ENCODE results near the gene KIAA1549.

DNA sequence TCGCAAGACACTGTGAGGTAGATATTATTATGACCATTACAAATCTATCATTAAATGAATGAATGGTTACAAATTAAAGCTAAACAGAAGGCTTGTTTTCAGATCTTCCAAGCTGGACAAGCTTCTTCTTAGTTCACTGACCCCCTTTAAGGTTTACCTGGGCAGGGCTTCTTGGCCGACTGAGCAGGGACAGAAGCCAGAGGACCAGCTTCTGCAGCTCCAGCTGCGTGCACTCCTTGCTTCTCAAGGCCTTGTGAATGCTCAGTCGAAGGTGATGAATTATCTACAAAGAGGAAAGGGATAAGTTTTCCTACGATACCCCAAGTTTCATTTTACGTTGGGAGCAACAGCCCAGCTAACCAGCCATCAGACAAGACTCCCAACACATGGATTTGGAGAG lies 45.4 kb upstream of the KIAA1549 start:
- TF ChIP-seq, protein P1, sequence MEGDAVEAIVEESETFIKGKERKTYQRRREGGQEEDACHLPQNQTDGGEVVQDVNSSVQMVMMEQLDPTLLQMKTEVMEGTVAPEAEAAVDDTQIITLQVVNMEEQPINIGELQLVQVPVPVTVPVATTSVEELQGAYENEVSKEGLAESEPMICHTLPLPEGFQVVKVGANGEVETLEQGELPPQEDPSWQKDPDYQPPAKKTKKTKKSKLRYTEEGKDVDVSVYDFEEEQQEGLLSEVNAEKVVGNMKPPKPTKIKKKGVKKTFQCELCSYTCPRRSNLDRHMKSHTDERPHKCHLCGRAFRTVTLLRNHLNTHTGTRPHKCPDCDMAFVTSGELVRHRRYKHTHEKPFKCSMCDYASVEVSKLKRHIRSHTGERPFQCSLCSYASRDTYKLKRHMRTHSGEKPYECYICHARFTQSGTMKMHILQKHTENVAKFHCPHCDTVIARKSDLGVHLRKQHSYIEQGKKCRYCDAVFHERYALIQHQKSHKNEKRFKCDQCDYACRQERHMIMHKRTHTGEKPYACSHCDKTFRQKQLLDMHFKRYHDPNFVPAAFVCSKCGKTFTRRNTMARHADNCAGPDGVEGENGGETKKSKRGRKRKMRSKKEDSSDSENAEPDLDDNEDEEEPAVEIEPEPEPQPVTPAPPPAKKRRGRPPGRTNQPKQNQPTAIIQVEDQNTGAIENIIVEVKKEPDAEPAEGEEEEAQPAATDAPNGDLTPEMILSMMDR (IDR thresholded peaks at IDR 0.05; ENCODE audit: insufficient read depth, low read length, poor library complexity, severe bottlenecking) = no peak
- no peak for TF ChIP-seq EZH2phosphoT487 (conservative IDR thresholded peaks at IDR 0.05; ENCODE audit: low read length)
